VCaP (cell line): Measurements from ENCODE around the gene NPAS2.

Experiments used
- H3K27ac ChIP-seq: fragments of 450-650 bp; 2 replicates; pipeline ENCODE4 v1.5.1; 2017
- TF ChIP-seq, protein P1 (sequence below): fragments of 450-650 bp; conservative IDR thresholded peaks from 2 replicates; pipeline ENCODE4 v1.5.1; 2017; ENCODE audit warnings: mild to moderate bottlenecking, moderate library complexity

NPAS2 gene

DNA sequence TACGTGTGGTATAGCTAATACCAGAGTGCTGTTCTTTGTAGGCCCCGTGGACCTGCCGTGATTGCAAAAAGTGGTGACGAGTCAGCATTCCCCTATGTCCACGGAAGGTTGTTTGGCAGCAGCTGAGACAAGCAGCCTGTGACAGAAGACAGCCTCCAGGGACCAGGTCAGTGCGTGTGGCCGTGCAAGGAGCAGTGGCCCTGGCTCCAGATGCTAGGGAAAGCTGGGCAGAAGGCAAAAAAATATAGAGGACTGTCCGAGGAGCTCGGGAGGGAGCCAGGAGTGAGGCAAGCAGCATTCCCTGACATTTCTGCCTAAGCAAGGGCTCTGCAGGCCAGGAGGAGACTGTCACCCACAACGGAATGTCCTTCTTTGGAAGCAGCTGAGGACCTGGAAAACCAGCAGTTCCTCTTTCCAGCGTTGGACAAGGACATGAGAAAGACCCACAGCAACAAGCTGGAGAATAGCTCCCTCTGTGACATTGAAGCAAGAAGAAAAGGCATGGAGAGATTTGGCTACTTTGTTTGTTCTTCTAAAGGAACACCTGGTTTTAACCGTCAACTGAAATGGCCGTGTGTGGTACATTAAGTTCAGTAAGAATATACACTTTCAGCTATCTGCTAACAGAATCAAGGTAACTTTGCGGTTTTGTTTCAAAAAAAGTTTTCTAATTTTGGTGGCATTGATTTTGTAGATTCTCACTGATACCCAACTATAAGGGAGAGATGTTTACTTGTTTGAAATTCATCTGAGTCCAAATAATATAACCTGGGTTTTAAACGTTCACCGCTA lies 58.3 kb downstream of the NPAS2 start:
- TF ChIP-seq, protein P1, sequence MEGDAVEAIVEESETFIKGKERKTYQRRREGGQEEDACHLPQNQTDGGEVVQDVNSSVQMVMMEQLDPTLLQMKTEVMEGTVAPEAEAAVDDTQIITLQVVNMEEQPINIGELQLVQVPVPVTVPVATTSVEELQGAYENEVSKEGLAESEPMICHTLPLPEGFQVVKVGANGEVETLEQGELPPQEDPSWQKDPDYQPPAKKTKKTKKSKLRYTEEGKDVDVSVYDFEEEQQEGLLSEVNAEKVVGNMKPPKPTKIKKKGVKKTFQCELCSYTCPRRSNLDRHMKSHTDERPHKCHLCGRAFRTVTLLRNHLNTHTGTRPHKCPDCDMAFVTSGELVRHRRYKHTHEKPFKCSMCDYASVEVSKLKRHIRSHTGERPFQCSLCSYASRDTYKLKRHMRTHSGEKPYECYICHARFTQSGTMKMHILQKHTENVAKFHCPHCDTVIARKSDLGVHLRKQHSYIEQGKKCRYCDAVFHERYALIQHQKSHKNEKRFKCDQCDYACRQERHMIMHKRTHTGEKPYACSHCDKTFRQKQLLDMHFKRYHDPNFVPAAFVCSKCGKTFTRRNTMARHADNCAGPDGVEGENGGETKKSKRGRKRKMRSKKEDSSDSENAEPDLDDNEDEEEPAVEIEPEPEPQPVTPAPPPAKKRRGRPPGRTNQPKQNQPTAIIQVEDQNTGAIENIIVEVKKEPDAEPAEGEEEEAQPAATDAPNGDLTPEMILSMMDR, result no peak
- no peak overlapping the region for H3K27ac ChIP-seq

DNA sequence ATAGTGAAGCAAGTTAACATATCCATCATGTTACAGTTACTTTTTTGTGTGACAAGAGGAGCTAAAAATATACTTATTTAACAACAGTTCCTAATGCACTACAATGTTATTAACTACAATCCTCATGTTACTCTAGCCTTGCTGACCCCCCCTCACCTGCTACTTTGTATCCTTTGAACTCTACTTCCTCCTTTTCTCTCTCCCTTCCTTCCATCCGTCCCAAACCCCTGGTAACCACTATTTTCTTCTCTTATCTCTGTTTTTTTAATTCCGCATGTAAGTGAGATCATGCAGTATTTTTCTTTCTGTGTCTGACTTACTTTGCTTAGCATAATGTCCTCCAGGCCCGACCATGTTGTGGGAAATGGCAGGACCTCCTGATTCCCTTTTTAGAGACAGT lies 59.4 kb downstream of the NPAS2 start:
- TF ChIP-seq, protein P1, result no peak
- H3K27ac ChIP-seq, result no peak overlapping the region

DNA sequence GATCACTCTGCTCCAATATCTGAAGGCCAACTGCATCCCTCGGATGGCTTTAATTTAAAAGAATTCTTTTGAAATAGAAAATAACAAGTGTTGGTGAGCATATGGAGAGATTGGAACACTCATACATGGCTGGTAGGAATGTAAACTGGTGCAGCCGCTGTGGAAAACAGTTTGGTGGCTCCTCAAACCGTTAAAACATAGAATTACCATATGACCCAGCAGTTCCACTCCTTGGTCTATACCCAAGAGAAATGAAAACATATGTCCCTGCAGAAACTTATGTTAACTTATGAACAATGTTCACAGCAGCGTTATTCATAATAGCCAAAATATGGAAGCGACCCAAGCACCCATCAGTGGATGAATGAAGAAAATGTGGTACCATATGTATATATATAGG lies 60.1 kb downstream of the NPAS2 start:
- TF ChIP-seq, protein P1, result no peak
- no peak overlapping the region for H3K27ac ChIP-seq

DNA sequence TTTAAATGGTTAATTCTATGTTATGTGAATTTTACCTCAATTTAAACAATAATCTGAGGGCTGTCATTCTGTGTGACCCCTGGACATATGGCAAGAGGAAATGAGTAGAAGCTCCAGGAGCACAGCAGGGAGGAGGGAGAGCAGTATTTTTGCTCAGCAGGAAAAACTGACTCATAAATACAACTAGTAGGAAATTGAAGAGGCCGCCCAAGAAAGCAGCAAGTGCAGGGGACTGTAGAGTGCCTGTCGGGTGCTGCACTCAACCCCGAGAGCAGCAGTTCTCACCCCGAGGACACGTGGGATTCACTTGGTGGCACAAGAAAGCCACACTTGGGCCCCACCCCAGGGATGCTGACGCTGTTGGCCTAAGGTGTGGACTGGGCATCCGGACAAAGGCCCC lies 60.8 kb downstream of the NPAS2 start:
- TF ChIP-seq, protein P1, result no peak
- no peak overlapping the region for H3K27ac ChIP-seq

DNA sequence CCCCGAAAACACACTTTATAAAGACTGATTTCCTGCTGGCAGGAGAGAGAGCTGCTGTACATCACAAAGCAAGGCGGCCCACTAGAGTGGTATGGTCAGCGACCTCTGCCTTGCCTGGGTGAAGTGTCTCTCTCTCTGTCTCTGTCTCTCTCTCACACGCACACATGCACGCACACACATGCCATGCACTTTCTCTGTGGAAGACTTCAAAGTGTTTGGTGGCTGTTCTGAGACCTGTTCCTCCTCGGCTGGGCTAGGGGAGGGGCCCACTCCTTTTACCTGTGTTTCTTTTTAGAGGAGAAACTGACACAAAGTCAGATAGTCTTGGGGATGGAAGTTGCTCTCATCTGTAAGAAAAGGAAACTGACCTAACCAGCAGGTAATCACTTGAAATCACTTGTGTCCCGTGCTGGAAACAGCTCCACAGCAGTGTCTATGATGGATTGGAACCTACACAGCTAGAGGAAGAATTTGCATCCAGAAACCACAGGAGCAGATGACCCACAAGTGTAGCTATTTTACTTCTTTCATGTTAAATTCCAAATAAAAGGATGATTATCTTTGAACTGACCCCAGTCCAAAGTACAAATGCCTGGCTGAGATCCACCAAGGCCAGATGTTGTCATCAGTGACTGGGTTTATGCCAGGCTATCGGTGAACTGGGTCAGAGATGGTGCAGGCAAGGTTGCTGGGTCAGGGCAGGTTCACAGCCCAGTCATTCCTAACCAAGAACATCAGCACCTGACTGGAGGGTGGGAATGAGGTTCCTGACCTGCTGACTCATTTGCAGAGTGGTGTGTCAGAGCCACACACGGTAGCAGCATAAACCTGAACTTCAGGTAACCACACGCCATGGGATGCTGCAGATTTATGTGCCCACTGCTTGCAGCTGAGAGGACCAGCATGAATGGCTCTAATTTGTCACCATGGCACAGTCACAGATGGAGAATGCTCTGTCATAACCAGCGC lies 63.0 kb downstream of the NPAS2 start:
- TF ChIP-seq, protein P1, result no peak
- H3K27ac ChIP-seq, result no peak overlapping the region

DNA sequence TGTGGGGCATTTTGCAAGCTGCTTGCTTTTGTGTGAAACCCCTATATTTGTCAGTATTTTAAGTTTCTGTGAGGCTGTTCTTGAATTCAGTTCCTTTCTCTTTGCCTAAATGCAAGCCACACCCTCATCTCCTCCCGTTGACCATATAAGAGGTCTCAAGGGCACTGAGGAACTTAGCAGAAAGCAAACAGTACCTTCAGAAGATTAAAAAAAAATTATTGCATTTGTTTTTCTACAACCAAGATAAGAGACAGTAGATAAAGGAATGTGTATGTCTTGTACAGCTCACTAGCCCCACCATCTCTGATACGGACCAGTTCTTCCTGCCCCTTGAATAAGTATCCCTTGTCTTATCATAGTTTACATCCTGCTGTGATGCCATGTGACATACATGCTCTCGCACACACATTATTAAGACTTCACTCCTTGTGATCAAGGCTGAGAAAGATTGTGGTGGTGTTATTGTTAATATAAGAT lies 64.2 kb downstream of the NPAS2 start:
- TF ChIP-seq, protein P1, result no peak
- H3K27ac ChIP-seq, result peak overlapping the region; percentile 33; the same call in 1 of the 2 replicates

DNA sequence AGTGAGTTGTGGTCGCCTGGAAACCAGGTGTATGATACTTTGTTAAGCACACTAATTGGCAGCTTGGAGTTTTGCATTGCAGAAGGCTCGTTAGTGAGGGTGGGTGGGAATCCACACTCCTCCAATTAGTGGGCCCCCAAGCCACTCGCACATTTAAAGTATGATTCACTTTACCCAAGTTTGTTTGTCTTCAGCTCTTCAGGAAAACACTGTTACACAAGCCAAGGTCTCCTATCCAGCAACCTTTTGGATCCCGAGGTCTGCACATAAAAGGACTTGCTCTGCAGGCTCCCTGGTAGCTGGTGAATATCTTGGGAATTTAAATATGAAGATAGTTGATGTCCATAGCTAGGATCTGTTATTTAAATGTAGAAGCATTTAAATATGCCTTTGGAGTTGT lies 66.1 kb downstream of the NPAS2 start:
- no peak overlapping the region for H3K27ac ChIP-seq
- TF ChIP-seq, protein P1, result no peak
